IPS-18a (cell line): ENCODE data around the gene KRT71.
"Not testable (repeated sequence)": the region's sequence is repeated elsewhere in the genome, so short reads cannot be mapped to it uniquely, and the experiment has no call there.

Experiments
- H3K27ac ChIP-seq: one replicate; pipeline ENCODE4 v1.5.1; 2013; ENCODE audit warnings: low read length
- H3K27me3 ChIP-seq: one replicate; pipeline ENCODE4 v1.6.1; 2013; ENCODE audit warnings: mild to moderate bottlenecking, low read length; ENCODE audit not compliant: control insufficient read depth, insufficient read depth
- H3K36me3 ChIP-seq: one replicate; pipeline ENCODE4 v1.6.1; 2013; ENCODE audit warnings: low read depth, low read length; ENCODE audit not compliant: control insufficient read depth
- H3K4me1 ChIP-seq: one replicate; pipeline ENCODE4 v1.6.1; 2013; ENCODE audit warnings: low read depth, low read length; ENCODE audit not compliant: control insufficient read depth
- H3K4me3 ChIP-seq: one replicate; pipeline ENCODE4 v1.5.1; 2013; ENCODE audit warnings: low read length
- H3K9ac ChIP-seq: one replicate; pipeline ENCODE4 v1.6.1; 2013; ENCODE audit warnings: mild to moderate bottlenecking, low read length, moderate library complexity
- H3K9me3 ChIP-seq: one replicate; pipeline ENCODE4 v1.6.1; 2013; ENCODE audit warnings: low read depth, low read length; ENCODE audit not compliant: control insufficient read depth

Gene KRT71

GRCh38 chr12:52552681-52553195 is at the start of gene KRT71:
KRT71 (minus strand) TSS chr12:52553145; CDS start chr12:52553077, 68 bp downstream.
- no peak within 1 kb of the TSS for H3K27ac ChIP-seq
- H3K4me1 ChIP-seq, result no peaks in the 10 kb centered on the region
- H3K4me3 ChIP-seq, result no peak within 1 kb of the TSS
- H3K27me3 ChIP-seq, result no peaks in the 10 kb centered on the region
- H3K9me3 ChIP-seq, result no peaks in the 10 kb centered on the region
- no peak within 1 kb of the TSS for H3K9ac ChIP-seq
- H3K36me3 ChIP-seq, result no peaks in the 10 kb centered on the region

- H3K4me3 ChIP-seq, result no peak overlapping the region
- no peak overlapping the region for H3K27ac ChIP-seq
- no peaks in the 10 kb centered on the region for H3K36me3 ChIP-seq
- no peak overlapping the region for H3K9ac ChIP-seq
- no peaks in the 10 kb centered on the region for H3K27me3 ChIP-seq
- no peaks in the 10 kb centered on the region for H3K9me3 ChIP-seq
- no peaks in the 10 kb centered on the region for H3K4me1 ChIP-seq
Measured at GRCh38 chr12:52602552-52602951, 49.6 kb upstream of the KRT71 start.

- H3K9me3 ChIP-seq, result no peaks in the 10 kb centered on the region
- H3K36me3 ChIP-seq, result no peaks in the 10 kb centered on the region
- no peaks in the 10 kb centered on the region for H3K4me1 ChIP-seq
- no peaks in the 10 kb centered on the region for H3K27me3 ChIP-seq
- H3K27ac ChIP-seq, result no peak overlapping the region
- no peak overlapping the region for H3K4me3 ChIP-seq
- H3K9ac ChIP-seq, result no peak overlapping the region
Measured at GRCh38 chr12:52601671-52602070, 48.7 kb upstream of the KRT71 start.

- H3K9ac ChIP-seq, result no peak within 1 kb of the TSS
- H3K9me3 ChIP-seq, result no peaks in the 10 kb centered on the region
- H3K4me1 ChIP-seq, result no peaks in the 10 kb centered on the region
Measured at GRCh38 chr12:52600941-52601481, 48.1 kb upstream of the KRT71 start, which contains the start of gene KRT72. KRT72 (minus strand) TSS chr12:52601463; CDS start chr12:52601452, 11 bp downstream.

GRCh38 chr12:52600475-52600874 is 47.5 kb upstream of the KRT71 start:
- no peaks in the 10 kb centered on the region for H3K9me3 ChIP-seq

More at GRCh38 chr12:52600941-52601481, 48.1 kb upstream of the KRT71 start, which contains the start of gene KRT72:
- Histone ChIP-seq H3K27me3 (no peaks in the 10 kb centered on the region), H3K27ac (no peak within 1 kb of the TSS), H3K4me3 (no peak within 1 kb of the TSS), H3K36me3 (no peaks in the 10 kb centered on the region)

GRCh38 chr12:52600071-52600470 is 47.1 kb upstream of the KRT71 start:
- Histone ChIP-seq H3K9ac (no peak overlapping the region), H3K4me3 (no peak overlapping the region), H3K36me3 (no peaks in the 10 kb centered on the region), H3K27me3 (no peaks in the 10 kb centered on the region), H3K4me1 (no peaks in the 10 kb centered on the region), H3K27ac (no peak overlapping the region), H3K9me3 (no peaks in the 10 kb centered on the region)

More at GRCh38 chr12:52600475-52600874, 47.5 kb upstream of the KRT71 start:
- Histone ChIP-seq H3K27ac (no peak overlapping the region), H3K4me3 (no peak overlapping the region), H3K4me1 (no peaks in the 10 kb centered on the region), H3K9ac (no peak overlapping the region), H3K27me3 (no peaks in the 10 kb centered on the region), H3K36me3 (no peaks in the 10 kb centered on the region)

GRCh38 chr12:52598966-52599365 is 46.0 kb upstream of the KRT71 start:
- Histone ChIP-seq H3K27ac (no peak overlapping the region), H3K27me3 (no peaks in the 10 kb centered on the region), H3K9me3 (no peaks in the 10 kb centered on the region), H3K9ac (no peak overlapping the region), H3K36me3 (no peaks in the 10 kb centered on the region), H3K4me1 (no peaks in the 10 kb centered on the region), H3K4me3 (no peak overlapping the region)

GRCh38 chr12:52594237-52594636 is 41.3 kb upstream of the KRT71 start:
- H3K9ac ChIP-seq, H3K27ac ChIP-seq, H3K4me3 ChIP-seq, H3K36me3 ChIP-seq, H3K27me3 ChIP-seq, H3K4me1 ChIP-seq: not testable (repeated sequence)
- H3K9me3 ChIP-seq, result peaks cover 13% of the 10 kb centered on the region

- no peak overlapping the region for H3K4me3 ChIP-seq
- no peak overlapping the region for H3K27ac ChIP-seq
- H3K36me3 ChIP-seq, result no peaks in the 10 kb centered on the region
- H3K9me3 ChIP-seq, result peaks cover 13% of the 10 kb centered on the region
- H3K27me3 ChIP-seq, result no peaks in the 10 kb centered on the region
- H3K9ac ChIP-seq, result no peak overlapping the region
- no peaks in the 10 kb centered on the region for H3K4me1 ChIP-seq
Measured at GRCh38 chr12:52591521-52591920, 38.6 kb upstream of the KRT71 start.

- Histone ChIP-seq H3K27ac (no peak overlapping the region), H3K27me3 (no peaks in the 10 kb centered on the region), H3K9me3 (peaks cover 13% of the 10 kb centered on the region), H3K36me3 (no peaks in the 10 kb centered on the region), H3K9ac (no peak overlapping the region), H3K4me3 (no peak overlapping the region), H3K4me1 (no peaks in the 10 kb centered on the region)
Measured at GRCh38 chr12:52590021-52590420, 37.1 kb upstream of the KRT71 start.

GRCh38 chr12:52587563-52587962 is 34.6 kb upstream of the KRT71 start:
- Histone ChIP-seq H3K27ac (no peak overlapping the region), H3K9me3 (peaks cover 13% of the 10 kb centered on the region), H3K27me3 (no peaks in the 10 kb centered on the region), H3K4me1 (peaks cover 2% of the 10 kb centered on the region), H3K9ac (no peak overlapping the region), H3K36me3 (no peaks in the 10 kb centered on the region), H3K4me3 (no peak overlapping the region)

- no peak overlapping the region for H3K27ac ChIP-seq
- no peaks in the 10 kb centered on the region for H3K36me3 ChIP-seq
- peaks cover 4% of the 10 kb centered on the region for H3K9me3 ChIP-seq
- no peak overlapping the region for H3K9ac ChIP-seq
- H3K27me3 ChIP-seq, result no peaks in the 10 kb centered on the region
- H3K4me3 ChIP-seq, result no peak overlapping the region
- H3K4me1 ChIP-seq, result peaks cover 2% of the 10 kb centered on the region
Measured at GRCh38 chr12:52585946-52586345, 33.0 kb upstream of the KRT71 start.
